HT1080 (cell line): ENCODE measurements around the gene TTC22. TPM values are rescaled to one million over a fixed set of nuclear protein-coding genes. Genes with fewer than 3 reads are reported as not detected.

Experiments used
- DNase-seq: peaks from one replicate; pipeline ENCODE4 v3.0.0-alpha.2; 2015; ENCODE audit warnings: low read depth
- total RNA-seq: library from RNA; depleted of rRNA; stranded (reverse); fragments of >200 nt; shearing (Covaris generic); gene quantifications from 2 replicates; pipeline ENCODE4 v1.2.3, GENCODE V29; 2014

The TTC22 gene
- total RNA-seq, 1 experiment from 2014 or later = not detected

- no peak for DNase-seq
Measured at GRCh38 chr1:54835131-54835898, 34.2 kb upstream of the TTC22 start.

GRCh38 chr1:54834007-54834541 is 33.0 kb upstream of the TTC22 start:
- no peak for DNase-seq

GRCh38 chr1:54833121-54833520 is 32.0 kb upstream of the TTC22 start:
- DNase-seq = no peak

- DNase-seq = no peak
Measured at GRCh38 chr1:54826226-54826816, 25.2 kb upstream of the TTC22 start.

- no peak for DNase-seq
Measured at GRCh38 chr1:54825696-54826095, 24.6 kb upstream of the TTC22 start.

- no peak for DNase-seq
Measured at GRCh38 chr1:54823670-54824069, 22.5 kb upstream of the TTC22 start.

GRCh38 chr1:54819733-54820132 is 18.6 kb upstream of the TTC22 start:
- DNase-seq = no peak

GRCh38 chr1:54819195-54819536 is 18.0 kb upstream of the TTC22 start:
- no peak for DNase-seq

GRCh38 chr1:54818461-54819194 is 17.5 kb upstream of the TTC22 start:
- DNase-seq = no peak

- DNase-seq = no peak
Measured at GRCh38 chr1:54816951-54817350, 15.8 kb upstream of the TTC22 start.

- DNase-seq = no peak
Measured at GRCh38 chr1:54816130-54816529, 15.0 kb upstream of the TTC22 start.

- no peak for DNase-seq
Measured at GRCh38 chr1:54815086-54815876, 14.2 kb upstream of the TTC22 start.

- DNase-seq = no peak
Measured at GRCh38 chr1:54814571-54814970, 13.4 kb upstream of the TTC22 start.

GRCh38 chr1:54814126-54814498 is 13.0 kb upstream of the TTC22 start:
- DNase-seq = no peak

- no peak for DNase-seq
Measured at GRCh38 chr1:54813485-54814125, 12.5 kb upstream of the TTC22 start.

- no peak for DNase-seq
Measured at GRCh38 chr1:54812801-54813484, 11.8 kb upstream of the TTC22 start.

- DNase-seq = no peak
Measured at GRCh38 chr1:54811739-54812655, 10.9 kb upstream of the TTC22 start.

GRCh38 chr1:54811066-54811465 is 9.9 kb upstream of the TTC22 start:
- DNase-seq = no peak
